Measurements from ENCODE around the gene CD99L2. TPM values are rescaled to one million over a fixed set of nuclear protein-coding genes. Genes with fewer than 3 reads are reported as not detected.

CD99L2 gene
- total RNA-seq, 2 donors from 2014 or later = 22.1 to 28.7 TPM

- no peaks in the 10 kb centered on the region for H3K4me1 ChIP-seq
- no peak overlapping the region for H3K27ac ChIP-seq
- TF ChIP-seq CTCF (IDR thresholded peaks at IDR 0.05) = no peak
- no peak for TF ChIP-seq POLR2A (IDR thresholded peaks at IDR 0.05)
- H3K9me3 ChIP-seq = no peaks in the 10 kb centered on the region
- no peaks in the 10 kb centered on the region for H3K27me3 ChIP-seq
- H3K4me3 ChIP-seq = no peak overlapping the region
- no peak for ATAC-seq
- DNase-seq = no peak
- 72% methylated on average over 4 of the region's 18 CpGs; no CpG with 5 or more reads in 1 of the 2 donors for WGBS, 2 donors
- H3K36me3 ChIP-seq (replicated peaks in 1 of 2; ENCODE audit: insufficient read depth in 1 of 2, low read depth in 2 of 2) = no peaks in the 10 kb centered on the region
- intact Hi-C loops (cut with DNase I) = no loop called here
These were observed 122.7 kb downstream of the CD99L2 start for GRCh38 chrX:150775569-150776350.

GRCh38 chrX:150774798-150775568 lies 123.5 kb downstream of the CD99L2 start:
- Histone ChIP-seq H3K27me3 (no peaks in the 10 kb centered on the region), H3K4me1 (no peaks in the 10 kb centered on the region), H3K9me3 (no peaks in the 10 kb centered on the region), H3K36me3 (replicated peaks in 1 of 2; ENCODE audit: insufficient read depth in 1 of 2, low read depth in 2 of 2) (no peaks in the 10 kb centered on the region), H3K4me3 (no peak overlapping the region), H3K27ac (no peak overlapping the region)
- ATAC-seq (no peak), DNase-seq (no peak)
- TF ChIP-seq POLR2A (IDR thresholded peaks at IDR 0.05) = no peak
- TF ChIP-seq CTCF (IDR thresholded peaks at IDR 0.05) = no peak
- intact Hi-C loops (cut with DNase I) = loop anchor here (5.0 kb wide), 1 partner anchor 307 kb away; no protein-coding TSS in a partner anchor
- 95 to 96% methylated on average over 12 to 14 of the region's 14 CpGs for WGBS, 2 donors

- TF ChIP-seq POLR2A (IDR thresholded peaks at IDR 0.05) (no peak), CTCF (IDR thresholded peaks at IDR 0.05) (no peak)
- H3K4me3 ChIP-seq = no peak overlapping the region
- no peaks in the 10 kb centered on the region for H3K9me3 ChIP-seq
- intact Hi-C loops (cut with DNase I) = loop anchor here (5.0 kb wide), 1 partner anchor 309 kb away; no protein-coding TSS in a partner anchor
- ATAC-seq (no peak), DNase-seq (no peak)
- H3K4me1 ChIP-seq = no peaks in the 10 kb centered on the region
- 83 to 85% methylated on average over 3 to 4 of the region's 4 CpGs for WGBS, 2 donors
- no peaks in the 10 kb centered on the region for H3K36me3 ChIP-seq (replicated peaks in 1 of 2; ENCODE audit: insufficient read depth in 1 of 2, low read depth in 2 of 2)
- H3K27ac ChIP-seq = no peak overlapping the region
- H3K27me3 ChIP-seq = no peaks in the 10 kb centered on the region
These were observed 124.8 kb downstream of the CD99L2 start for GRCh38 chrX:150773634-150774033.

DNA sequence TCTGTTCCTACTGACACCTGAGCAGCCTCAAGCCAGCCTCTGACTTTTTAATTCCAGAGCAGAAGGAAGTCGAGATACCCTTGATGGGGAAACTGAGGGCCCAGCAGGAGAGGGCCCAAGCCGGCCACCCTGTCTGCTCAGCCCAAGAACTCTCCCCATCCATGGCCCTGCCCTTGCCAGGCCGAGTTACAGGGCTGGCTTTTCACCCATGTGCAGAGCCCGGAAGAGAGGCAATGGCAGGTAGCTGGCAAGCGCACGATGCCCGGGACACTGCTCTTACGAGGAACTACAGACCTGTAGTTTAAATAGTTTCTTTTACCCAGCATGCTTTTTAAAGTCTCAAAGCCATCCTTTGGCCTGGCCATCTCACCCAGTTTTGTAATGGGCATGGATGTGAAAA lies 125.4 kb downstream of the CD99L2 start:
- intact Hi-C loops (cut with DNase I) = loop anchor here (5.0 kb wide), 1 partner anchor 309 kb away; no protein-coding TSS in a partner anchor
- no peak overlapping the region for H3K4me3 ChIP-seq
- 80 to 87% methylated on average over 3 to 8 of the region's 8 CpGs for WGBS, 2 donors
- no peaks in the 10 kb centered on the region for H3K4me1 ChIP-seq
- no peaks in the 10 kb centered on the region for H3K27me3 ChIP-seq
- no peak for DNase-seq
- H3K36me3 ChIP-seq (replicated peaks in 1 of 2; ENCODE audit: insufficient read depth in 1 of 2, low read depth in 2 of 2) = no peaks in the 10 kb centered on the region
- TF ChIP-seq POLR2A (IDR thresholded peaks at IDR 0.05) = no peak
- TF ChIP-seq CTCF (IDR thresholded peaks at IDR 0.05) = no peak
- H3K9me3 ChIP-seq = no peaks in the 10 kb centered on the region
- no peak overlapping the region for H3K27ac ChIP-seq
- no peak for ATAC-seq
